Memory B cell (primary cell): ENCODE results near the gene ARL14EP.

ENCODE experiments used
- ATAC-seq: fragments of 150-1000 bp; cut with Tn5 transposase; 2 replicates; pipeline ENCODE4 v1.10.0; 2021; ENCODE audit warnings: low read depth, mild to moderate bottlenecking, moderate library complexity
- DNase-seq, 2 donors: peaks; one replicate each; pipeline ENCODE4 v3.0.0; 2022; ENCODE audit warnings: low spot score in 2 of 2
- H3K27ac Mint-ChIP-seq: one replicate; pipeline ENCODE4 v1.8.0; 2022; ENCODE audit warnings: mild to moderate bottlenecking, moderate library complexity, mixed read lengths
- H3K27me3 Mint-ChIP-seq: one replicate; pipeline ENCODE4 v1.8.0; 2022; ENCODE audit warnings: mixed read lengths
- H3K36me3 Mint-ChIP-seq: one replicate; pipeline ENCODE4 v1.8.0; 2022; ENCODE audit warnings: mild to moderate bottlenecking, mixed read lengths
- H3K4me1 Mint-ChIP-seq: one replicate; pipeline ENCODE4 v1.8.0; 2022; ENCODE audit warnings: mixed read lengths
- H3K4me3 Mint-ChIP-seq: one replicate; pipeline ENCODE4 v1.8.0; 2022; ENCODE audit warnings: mild to moderate bottlenecking, moderate library complexity, mixed read lengths
- H3K9me3 Mint-ChIP-seq: one replicate; pipeline ENCODE4 v1.8.0; 2022; ENCODE audit warnings: mixed read lengths

Gene ARL14EP

DNA sequence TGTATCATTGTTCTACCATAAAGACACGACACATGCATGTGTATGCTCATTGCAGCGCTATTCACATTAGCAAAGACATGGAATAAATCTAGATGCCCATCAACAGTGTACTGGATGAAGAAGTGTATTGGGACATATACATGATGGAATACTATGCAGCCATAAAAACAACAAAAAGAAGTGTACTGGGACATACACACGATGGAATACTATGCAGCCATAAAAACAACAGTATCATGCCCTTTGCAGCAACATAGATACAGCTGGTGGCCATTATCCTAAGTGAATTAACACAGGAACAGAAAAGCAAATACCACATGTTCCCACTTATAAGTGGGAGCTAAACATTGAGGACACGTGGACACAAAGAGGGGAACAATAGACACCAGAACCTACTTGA, 22.7 kb downstream of the ARL14EP start:
- no peak for ATAC-seq
- DNase-seq: no peak
- H3K36me3 Mint-ChIP-seq: no peaks in the 10 kb centered on the region
- H3K4me3 Mint-ChIP-seq: no peak overlapping the region
- H3K27me3 Mint-ChIP-seq: peaks cover 1% of the 10 kb centered on the region
- peaks cover 1% of the 10 kb centered on the region for H3K9me3 Mint-ChIP-seq
- peaks cover 17% of the 10 kb centered on the region for H3K4me1 Mint-ChIP-seq
- H3K27ac Mint-ChIP-seq: peak overlapping the region; percentile 28

- peaks cover 1% of the 10 kb centered on the region for H3K9me3 Mint-ChIP-seq
- H3K27ac Mint-ChIP-seq: peak overlapping the region; percentile 28
- peaks cover 17% of the 10 kb centered on the region for H3K4me1 Mint-ChIP-seq
- no peak overlapping the region for H3K4me3 Mint-ChIP-seq
- DNase-seq (peak in 1 of 2 donors; percentile 47), ATAC-seq (no peak)
- H3K27me3 Mint-ChIP-seq: peaks cover 1% of the 10 kb centered on the region
- H3K36me3 Mint-ChIP-seq: no peaks in the 10 kb centered on the region
These were observed 23.3 kb downstream of the ARL14EP start for GRCh38 chr11:30346068-30346688.

GRCh38 chr11:30348035-30348434, 25.1 kb downstream of the ARL14EP start:
- peaks cover 8% of the 10 kb centered on the region for H3K27me3 Mint-ChIP-seq
- no peaks in the 10 kb centered on the region for H3K36me3 Mint-ChIP-seq
- no peak overlapping the region for H3K27ac Mint-ChIP-seq
- no peak overlapping the region for H3K4me3 Mint-ChIP-seq
- no peak for ATAC-seq
- no peak for DNase-seq
- no peaks in the 10 kb centered on the region for H3K9me3 Mint-ChIP-seq
- peaks cover 7% of the 10 kb centered on the region for H3K4me1 Mint-ChIP-seq

DNA sequence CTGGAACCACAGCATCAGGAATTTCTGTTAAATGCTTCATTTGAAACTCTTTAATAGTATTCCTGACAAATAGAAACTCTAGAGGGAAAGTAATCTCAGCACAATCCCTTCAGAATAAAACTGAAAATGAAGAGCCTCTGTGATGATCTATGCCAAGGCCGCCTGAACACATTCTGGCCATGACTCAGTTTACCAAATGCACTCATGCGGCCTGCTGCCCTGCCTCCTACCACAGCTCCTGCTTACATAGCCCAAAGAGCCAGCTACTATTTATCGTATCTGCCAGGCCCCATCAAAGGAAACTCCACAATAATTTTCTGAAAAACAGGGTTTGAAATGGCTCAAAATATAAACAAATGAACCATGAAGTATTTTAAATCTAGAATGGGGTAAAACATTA, 27.0 kb downstream of the ARL14EP start:
- ATAC-seq: no peak
- Mint-ChIP-seq H3K9me3 (no peaks in the 10 kb centered on the region), H3K4me1 (peaks cover 6% of the 10 kb centered on the region), H3K4me3 (no peak overlapping the region), H3K36me3 (no peaks in the 10 kb centered on the region), H3K27ac (no peak overlapping the region), H3K27me3 (peaks cover 8% of the 10 kb centered on the region)
- no peak for DNase-seq

GRCh38 chr11:30350384-30350783, 27.5 kb downstream of the ARL14EP start:
- Mint-ChIP-seq H3K27me3 (peaks cover 8% of the 10 kb centered on the region), H3K36me3 (no peaks in the 10 kb centered on the region), H3K4me3 (no peak overlapping the region), H3K27ac (no peak overlapping the region), H3K4me1 (peaks cover 6% of the 10 kb centered on the region), H3K9me3 (no peaks in the 10 kb centered on the region)
- DNase-seq (no peak), ATAC-seq (no peak)

DNA sequence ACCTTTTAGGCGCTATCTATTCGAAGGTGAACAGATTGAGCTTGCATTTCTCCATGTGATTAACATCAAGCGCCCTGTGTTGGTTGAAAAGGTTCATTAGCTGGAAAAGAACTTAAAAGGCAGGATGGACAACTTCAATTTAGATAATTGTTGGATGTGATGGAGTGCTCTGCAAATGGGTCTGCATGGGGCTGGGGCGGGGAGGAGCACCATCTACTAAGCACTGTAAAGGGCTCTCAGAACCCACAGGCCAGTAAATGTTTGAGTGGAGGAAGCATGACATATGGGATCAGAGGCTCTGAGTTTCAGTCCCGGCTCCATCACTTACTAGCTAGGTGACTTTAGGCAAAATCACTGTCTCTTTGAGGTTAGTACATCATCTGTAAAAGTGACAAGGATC, 28.2 kb downstream of the ARL14EP start:
- Mint-ChIP-seq H3K36me3 (no peaks in the 10 kb centered on the region), H3K9me3 (no peaks in the 10 kb centered on the region), H3K27me3 (peaks cover 8% of the 10 kb centered on the region), H3K4me3 (no peak overlapping the region), H3K27ac (no peak overlapping the region), H3K4me1 (peaks cover 2% of the 10 kb centered on the region)
- DNase-seq: no peak
- no peak for ATAC-seq

DNA sequence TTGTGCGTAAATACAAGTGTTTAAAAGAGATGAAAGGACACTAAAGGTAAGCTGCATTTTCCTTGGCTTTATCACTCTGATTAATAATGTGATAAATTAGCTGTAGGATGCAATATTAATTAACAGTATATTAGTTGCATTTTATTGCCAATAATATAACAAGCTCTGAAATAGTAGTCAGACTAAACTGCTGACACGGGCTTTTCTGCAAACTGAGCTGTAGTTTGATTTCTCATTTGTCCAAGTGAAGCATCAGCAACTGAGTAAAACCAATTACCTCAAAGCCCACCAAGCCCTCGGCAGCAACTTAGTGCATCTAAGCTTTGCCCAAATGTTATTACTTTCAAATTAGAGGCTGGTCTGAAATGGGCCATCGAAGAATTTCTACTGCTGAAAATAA, 33.5 kb downstream of the ARL14EP start:
- Mint-ChIP-seq H3K4me3 (no peak overlapping the region), H3K27ac (no peak overlapping the region), H3K36me3 (no peaks in the 10 kb centered on the region), H3K9me3 (no peaks in the 10 kb centered on the region), H3K27me3 (peaks cover 11% of the 10 kb centered on the region), H3K4me1 (no peaks in the 10 kb centered on the region)
- DNase-seq: no peak
- ATAC-seq: no peak

GRCh38 chr11:30357872-30358271, 35.0 kb downstream of the ARL14EP start:
- H3K4me1 Mint-ChIP-seq: no peaks in the 10 kb centered on the region
- H3K9me3 Mint-ChIP-seq: peaks cover 2% of the 10 kb centered on the region
- H3K27ac Mint-ChIP-seq: no peak overlapping the region
- DNase-seq: no peak
- no peak for ATAC-seq
- H3K36me3 Mint-ChIP-seq: no peaks in the 10 kb centered on the region
- H3K4me3 Mint-ChIP-seq: no peak overlapping the region
- peaks cover 5% of the 10 kb centered on the region for H3K27me3 Mint-ChIP-seq

DNA sequence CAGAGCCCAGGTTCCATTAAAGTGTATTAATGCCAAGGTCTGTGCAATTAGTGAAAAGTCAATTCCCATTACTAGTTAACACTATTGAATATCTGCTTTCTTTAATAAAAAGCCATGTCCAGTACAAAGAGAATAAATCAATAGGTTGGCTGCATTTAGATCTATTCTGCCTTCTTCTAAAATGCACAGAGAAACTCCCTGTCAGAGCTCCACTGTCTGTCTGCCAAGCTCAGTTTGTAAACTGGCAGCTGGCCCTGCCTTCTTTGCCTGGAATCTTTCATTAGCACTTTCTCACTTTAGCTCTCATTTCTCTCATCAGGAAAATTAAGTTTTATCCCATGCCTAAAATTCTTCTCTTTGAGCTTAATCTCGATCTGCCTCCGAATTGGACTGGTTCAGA, 35.6 kb downstream of the ARL14EP start:
- ATAC-seq (no peak), DNase-seq (no peak)
- H3K9me3 Mint-ChIP-seq: peaks cover 2% of the 10 kb centered on the region
- no peaks in the 10 kb centered on the region for H3K4me1 Mint-ChIP-seq
- H3K4me3 Mint-ChIP-seq: no peak overlapping the region
- no peak overlapping the region for H3K27ac Mint-ChIP-seq
- no peaks in the 10 kb centered on the region for H3K36me3 Mint-ChIP-seq
- peaks cover 5% of the 10 kb centered on the region for H3K27me3 Mint-ChIP-seq

DNA sequence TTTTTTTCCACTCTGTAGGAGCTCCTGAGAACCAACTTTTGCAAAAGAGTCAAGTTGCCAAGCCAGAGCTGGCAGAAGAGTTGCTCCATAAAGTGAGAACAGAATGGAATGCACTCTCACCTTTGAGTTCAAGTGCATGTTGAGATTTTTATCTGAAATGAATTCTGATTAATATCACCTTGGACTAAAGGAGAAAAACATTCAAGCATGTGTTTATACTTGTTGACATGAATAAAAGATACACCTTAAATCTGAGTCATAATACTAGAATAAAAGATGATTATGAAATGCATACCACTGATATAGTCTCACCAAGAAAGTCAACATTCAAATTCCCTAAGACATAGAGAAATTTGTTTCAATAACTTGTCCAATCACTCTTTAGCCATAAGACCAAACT, 37.8 kb downstream of the ARL14EP start:
- H3K4me3 Mint-ChIP-seq: no peak overlapping the region
- DNase-seq (no peak), ATAC-seq (no peak)
- no peak overlapping the region for H3K27ac Mint-ChIP-seq
- no peaks in the 10 kb centered on the region for H3K36me3 Mint-ChIP-seq
- peaks cover 5% of the 10 kb centered on the region for H3K27me3 Mint-ChIP-seq
- peaks cover 2% of the 10 kb centered on the region for H3K9me3 Mint-ChIP-seq
- no peaks in the 10 kb centered on the region for H3K4me1 Mint-ChIP-seq

- Mint-ChIP-seq H3K27ac (no peak overlapping the region), H3K9me3 (peaks cover 4% of the 10 kb centered on the region), H3K4me1 (no peaks in the 10 kb centered on the region), H3K4me3 (no peak overlapping the region), H3K27me3 (peaks cover 3% of the 10 kb centered on the region), H3K36me3 (no peaks in the 10 kb centered on the region)
- DNase-seq (no peak), ATAC-seq (no peak)
These were observed 41.4 kb downstream of the ARL14EP start for GRCh38 chr11:30364139-30364836.

- no peaks in the 10 kb centered on the region for H3K36me3 Mint-ChIP-seq
These were observed 42.1 kb downstream of the ARL14EP start for GRCh38 chr11:30364837-30365482.

DNA sequence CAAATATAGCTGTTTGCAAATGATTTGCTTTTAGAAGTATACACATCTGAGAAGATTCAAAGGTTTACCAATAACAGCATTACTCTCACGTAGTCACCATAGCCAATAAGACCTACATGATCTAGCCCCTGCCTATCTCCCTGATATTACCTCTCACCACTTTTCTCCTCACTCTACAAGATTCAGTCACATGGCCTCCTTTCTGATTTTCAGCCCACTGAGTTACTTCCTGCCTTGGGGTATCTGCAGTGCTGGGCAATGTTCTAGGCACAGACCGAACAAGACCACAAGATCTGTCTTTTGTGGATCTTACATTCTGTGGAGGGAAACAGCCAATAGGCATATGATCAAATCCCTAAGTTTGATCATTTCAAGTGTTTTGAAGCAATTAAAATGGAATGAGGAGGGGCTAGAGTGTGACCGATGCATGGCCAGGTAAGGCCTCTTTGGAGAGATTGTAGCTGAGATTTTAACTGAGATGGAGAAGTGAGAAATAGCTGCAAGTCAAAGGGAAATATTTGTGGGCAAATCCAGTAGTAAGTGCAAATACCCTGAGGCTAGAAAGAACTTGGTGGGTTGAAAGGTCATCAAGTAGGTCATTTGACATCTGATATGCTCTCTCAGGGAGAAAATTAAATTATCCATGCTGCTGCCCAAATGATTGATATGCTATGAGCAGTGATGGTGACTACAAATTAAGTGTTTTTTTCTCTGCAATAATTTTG, 43.1 kb downstream of the ARL14EP start:
- no peak overlapping the region for H3K27ac Mint-ChIP-seq
- ATAC-seq (no peak), DNase-seq (no peak)
- H3K4me3 Mint-ChIP-seq: no peak overlapping the region
- peaks cover 1% of the 10 kb centered on the region for H3K27me3 Mint-ChIP-seq
- H3K36me3 Mint-ChIP-seq: no peaks in the 10 kb centered on the region
- H3K4me1 Mint-ChIP-seq: no peaks in the 10 kb centered on the region
- peaks cover 9% of the 10 kb centered on the region for H3K9me3 Mint-ChIP-seq

More at GRCh38 chr11:30364837-30365482, 42.1 kb downstream of the ARL14EP start:
- H3K4me1 Mint-ChIP-seq: no peaks in the 10 kb centered on the region
- no peak overlapping the region for H3K4me3 Mint-ChIP-seq
- no peak for ATAC-seq
- peaks cover 8% of the 10 kb centered on the region for H3K9me3 Mint-ChIP-seq
- peaks cover 2% of the 10 kb centered on the region for H3K27me3 Mint-ChIP-seq
- no peak overlapping the region for H3K27ac Mint-ChIP-seq
- DNase-seq: no peak

DNA sequence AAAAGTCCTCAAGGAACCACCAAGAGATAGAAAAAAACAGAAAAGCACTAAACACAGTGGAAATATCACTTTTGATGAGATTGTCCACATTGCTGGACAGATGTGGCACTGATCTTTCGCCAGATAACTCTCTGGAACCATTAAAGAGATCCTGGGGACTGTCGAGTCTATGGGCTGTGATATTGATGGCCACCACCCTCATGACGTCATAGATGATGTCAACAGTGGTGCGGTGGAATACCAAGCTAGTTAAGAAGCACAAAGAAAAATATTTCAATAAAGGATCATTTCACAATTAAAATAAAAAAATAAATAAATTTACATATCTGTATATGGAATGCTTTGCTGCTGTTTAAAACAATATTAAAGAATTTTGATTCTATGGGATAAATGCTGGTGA, 45.5 kb downstream of the ARL14EP start:
- Mint-ChIP-seq H3K9me3 (peaks cover 7% of the 10 kb centered on the region), H3K4me3 (no peak overlapping the region), H3K36me3 (no peaks in the 10 kb centered on the region), H3K4me1 (no peaks in the 10 kb centered on the region), H3K27me3 (peaks cover 1% of the 10 kb centered on the region), H3K27ac (no peak overlapping the region)
- ATAC-seq: no peak
- no peak for DNase-seq
